CD1c-positive myeloid dendritic cell (primary cell): ENCODE results near the gene SYT1.
"Not testable (repeated sequence)": the region's sequence is repeated elsewhere in the genome, so short reads cannot be mapped to it uniquely, and the experiment has no call there.

Experiments
- DNase-seq: peaks from one replicate; pipeline ENCODE4 v3.0.0-alpha.2; 2016; ENCODE audit errors: extremely low spot score

SYT1 gene

GRCh38 chr12:78966926-78967325 lies 102.4 kb downstream of the SYT1 start:
- no peak for DNase-seq

GRCh38 chr12:78968226-78968625 lies 103.7 kb downstream of the SYT1 start:
- no peak for DNase-seq

GRCh38 chr12:78970041-78970440 lies 105.5 kb downstream of the SYT1 start:
- no peak for DNase-seq

GRCh38 chr12:78977304-78977867 lies 112.8 kb downstream of the SYT1 start:
- peak; percentile 60 for DNase-seq

- DNase-seq, result no peak
Measured at GRCh38 chr12:78994168-78994791, 129.7 kb downstream of the SYT1 start.

- no peak for DNase-seq
Measured at GRCh38 chr12:79000501-79000900, 135.9 kb downstream of the SYT1 start.

GRCh38 chr12:79001404-79001803 lies 136.8 kb downstream of the SYT1 start:
- DNase-seq, result no peak

GRCh38 chr12:79006306-79006705 lies 141.7 kb downstream of the SYT1 start:
- no peak for DNase-seq

- DNase-seq, result no peak
Measured at GRCh38 chr12:79008591-79008990, 144.0 kb downstream of the SYT1 start.

- DNase-seq, result no peak
Measured at GRCh38 chr12:79012636-79013035, 148.1 kb downstream of the SYT1 start.

- DNase-seq, result no peak
Measured at GRCh38 chr12:79016181-79016580, 151.6 kb downstream of the SYT1 start.

- no peak for DNase-seq
Measured at GRCh38 chr12:79019672-79020071, 155.1 kb downstream of the SYT1 start.

- no peak for DNase-seq
Measured at GRCh38 chr12:79020106-79020505, 155.5 kb downstream of the SYT1 start.

GRCh38 chr12:79021021-79021420 lies 156.4 kb downstream of the SYT1 start:
- no peak for DNase-seq

- DNase-seq, result no peak
Measured at GRCh38 chr12:79023261-79023660, 158.7 kb downstream of the SYT1 start.

- DNase-seq, result no peak
Measured at GRCh38 chr12:79023784-79024183, 159.2 kb downstream of the SYT1 start.

GRCh38 chr12:79033788-79034187 lies 169.2 kb downstream of the SYT1 start:
- no peak for DNase-seq

GRCh38 chr12:79044748-79045147 lies 180.2 kb downstream of the SYT1 start:
- DNase-seq, result not testable (repeated sequence)

- not testable (repeated sequence) for DNase-seq
Measured at GRCh38 chr12:79045149-79045703, 180.7 kb downstream of the SYT1 start.

GRCh38 chr12:79046021-79046420 lies 181.4 kb downstream of the SYT1 start:
- no peak for DNase-seq

- DNase-seq, result no peak
Measured at GRCh38 chr12:79048962-79049361, 184.4 kb downstream of the SYT1 start.

GRCh38 chr12:79053394-79053793 lies 188.8 kb downstream of the SYT1 start:
- DNase-seq, result no peak

- no peak for DNase-seq
Measured at GRCh38 chr12:79055926-79056674, 191.5 kb downstream of the SYT1 start.
